Measurements from ENCODE around the gene KCNA10.

- TF ChIP-seq CTCF (tag by site-specific recombination; IDR thresholded peaks at IDR 0.05) (no peak), SP2 (tag by site-specific recombination; IDR thresholded peaks at IDR 0.05) (no peak)
Measured at GRCh38 chr1:110533230-110533629, 14.3 kb upstream of the KCNA10 start.
